ENCODE results near the gene RIC1. TPM values are rescaled to one million over a fixed set of nuclear protein-coding genes. Genes with fewer than 3 reads are reported as not detected.
"Not testable (repeated sequence)": the region's sequence is repeated elsewhere in the genome, so short reads cannot be mapped to it uniquely, and the experiment has no call there.

RIC1 gene
- total and polyA plus RNA-seq, 8 donors, result 21.5 to 32.9 (median 30.7) TPM

DNA sequence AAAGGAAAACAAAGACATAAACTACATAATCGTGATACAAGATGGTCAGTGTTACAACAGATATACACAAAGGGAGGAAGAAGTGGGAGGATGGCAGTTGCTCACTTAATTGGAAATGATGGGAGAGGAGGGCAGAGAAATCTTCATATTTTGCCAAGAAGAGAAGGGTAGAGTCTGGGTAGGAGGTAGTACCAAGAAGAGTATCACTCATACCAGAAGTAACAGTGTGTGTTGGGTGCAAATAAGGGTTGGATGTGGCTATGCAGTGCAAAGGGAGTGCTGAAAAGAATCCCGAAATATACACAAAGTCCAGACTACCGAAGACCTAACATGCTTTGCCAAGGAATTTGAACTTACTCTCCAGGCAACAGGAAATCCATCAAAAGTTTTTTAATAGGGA, 163.0 kb downstream of the RIC1 start:
- Histone ChIP-seq H3K4me1 (peaks cover 0 to 8% of the 10 kb centered on the region in 2 donors), H3K36me3 (peaks cover 0 to 12% of the 10 kb centered on the region in 2 donors), H3K4me3 (no peak overlapping the region), H3K27me3 (no peaks in the 10 kb centered on the region), H3K27ac (no peak overlapping the region), H3K9me3 (no peaks in the 10 kb centered on the region)
- DNase-seq, result no peak
- intact Hi-C loops (cut with DNase I), result no loop called here
- no peak for ATAC-seq
- TF ChIP-seq, protein P1, sequence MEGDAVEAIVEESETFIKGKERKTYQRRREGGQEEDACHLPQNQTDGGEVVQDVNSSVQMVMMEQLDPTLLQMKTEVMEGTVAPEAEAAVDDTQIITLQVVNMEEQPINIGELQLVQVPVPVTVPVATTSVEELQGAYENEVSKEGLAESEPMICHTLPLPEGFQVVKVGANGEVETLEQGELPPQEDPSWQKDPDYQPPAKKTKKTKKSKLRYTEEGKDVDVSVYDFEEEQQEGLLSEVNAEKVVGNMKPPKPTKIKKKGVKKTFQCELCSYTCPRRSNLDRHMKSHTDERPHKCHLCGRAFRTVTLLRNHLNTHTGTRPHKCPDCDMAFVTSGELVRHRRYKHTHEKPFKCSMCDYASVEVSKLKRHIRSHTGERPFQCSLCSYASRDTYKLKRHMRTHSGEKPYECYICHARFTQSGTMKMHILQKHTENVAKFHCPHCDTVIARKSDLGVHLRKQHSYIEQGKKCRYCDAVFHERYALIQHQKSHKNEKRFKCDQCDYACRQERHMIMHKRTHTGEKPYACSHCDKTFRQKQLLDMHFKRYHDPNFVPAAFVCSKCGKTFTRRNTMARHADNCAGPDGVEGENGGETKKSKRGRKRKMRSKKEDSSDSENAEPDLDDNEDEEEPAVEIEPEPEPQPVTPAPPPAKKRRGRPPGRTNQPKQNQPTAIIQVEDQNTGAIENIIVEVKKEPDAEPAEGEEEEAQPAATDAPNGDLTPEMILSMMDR (IDR thresholded peaks at IDR 0.05), result no peak

DNA sequence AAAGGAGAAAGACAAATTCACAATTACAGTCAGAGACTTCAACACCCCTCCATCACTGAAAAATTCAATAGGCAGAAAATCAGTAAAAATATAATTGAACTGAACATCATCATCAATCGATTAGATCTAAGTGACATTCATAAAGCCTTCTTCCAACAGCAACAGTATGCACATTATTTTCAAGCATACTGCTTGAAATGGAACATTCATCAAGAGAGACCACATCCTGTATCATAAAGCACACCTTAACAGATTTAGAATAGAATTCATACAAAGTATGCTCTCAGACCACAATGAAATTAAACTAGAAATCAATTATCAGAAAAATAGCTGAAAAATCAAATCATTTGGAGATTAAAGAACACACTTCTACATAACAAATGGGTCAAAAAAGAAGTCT, 164.9 kb downstream of the RIC1 start:
- Histone ChIP-seq H3K9me3 (no peaks in the 10 kb centered on the region), H3K36me3 (peaks cover 0 to 22% of the 10 kb centered on the region in 2 donors), H3K4me1 (no peaks in the 10 kb centered on the region), H3K27me3 (no peaks in the 10 kb centered on the region), H3K27ac (no peak overlapping the region), H3K4me3 (no peak overlapping the region)
- ATAC-seq (no peak), DNase-seq (no peak)
- TF ChIP-seq, protein P1 (IDR thresholded peaks at IDR 0.05), result no peak
- intact Hi-C loops (cut with DNase I), result no loop called here

DNA sequence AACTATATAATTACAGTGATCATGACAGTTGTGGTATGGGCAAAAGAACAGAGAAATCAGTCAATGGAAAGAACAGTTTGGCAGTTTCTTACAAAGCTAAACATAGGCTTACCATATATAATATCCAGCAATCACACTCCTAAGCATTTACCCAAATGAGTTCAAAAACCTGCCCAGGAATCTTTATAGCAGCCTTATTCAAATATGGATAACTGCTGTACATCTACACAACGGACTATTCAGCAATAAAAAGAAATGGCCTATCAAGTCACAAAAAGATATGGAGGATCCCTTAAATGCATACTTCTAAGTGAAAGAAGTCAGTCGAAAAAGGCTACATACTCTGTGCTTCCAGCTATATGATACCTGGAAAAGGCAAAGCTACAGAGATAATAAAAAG, 167.4 kb downstream of the RIC1 start:
- DNase-seq (no peak), ATAC-seq (no peak)
- no peaks in the 10 kb centered on the region for H3K27me3 ChIP-seq
- H3K36me3 ChIP-seq, result peaks cover 0 to 21% of the 10 kb centered on the region in 2 donors
- intact Hi-C loops (cut with DNase I), result no loop called here
- TF ChIP-seq, protein P1 (IDR thresholded peaks at IDR 0.05), result no peak
- no peak overlapping the region for H3K4me3 ChIP-seq
- H3K9me3 ChIP-seq, result no peaks in the 10 kb centered on the region
- no peaks in the 10 kb centered on the region for H3K4me1 ChIP-seq
- no peak overlapping the region for H3K27ac ChIP-seq

DNA sequence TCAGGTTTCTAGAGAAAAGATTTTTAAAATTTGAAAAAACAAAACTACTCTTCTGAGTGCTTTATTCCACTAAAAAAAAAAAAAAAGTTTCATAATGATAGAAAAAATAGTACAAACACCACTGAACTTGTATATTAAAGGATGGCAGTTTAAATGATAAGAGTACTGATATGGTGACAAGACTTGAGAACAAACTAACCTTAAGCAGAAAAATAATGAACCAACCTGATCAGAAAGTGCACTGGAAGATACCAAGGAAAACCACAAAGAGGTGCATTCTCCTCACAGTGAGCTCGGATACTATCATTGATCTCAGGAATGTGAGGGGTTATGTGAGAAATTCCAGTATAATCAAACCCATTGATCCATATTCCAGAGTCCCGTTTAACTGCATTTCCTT, 169.7 kb downstream of the RIC1 start:
- no peaks in the 10 kb centered on the region for H3K27me3 ChIP-seq
- H3K4me1 ChIP-seq, result no peaks in the 10 kb centered on the region
- TF ChIP-seq, protein P1 (IDR thresholded peaks at IDR 0.05), result no peak
- no peaks in the 10 kb centered on the region for H3K9me3 ChIP-seq
- H3K27ac ChIP-seq, result no peak overlapping the region
- DNase-seq, result no peak
- peaks cover 0 to 18% of the 10 kb centered on the region in 2 donors for H3K36me3 ChIP-seq
- no peak for ATAC-seq
- intact Hi-C loops (cut with DNase I), result no loop called here
- no peak overlapping the region for H3K4me3 ChIP-seq

DNA sequence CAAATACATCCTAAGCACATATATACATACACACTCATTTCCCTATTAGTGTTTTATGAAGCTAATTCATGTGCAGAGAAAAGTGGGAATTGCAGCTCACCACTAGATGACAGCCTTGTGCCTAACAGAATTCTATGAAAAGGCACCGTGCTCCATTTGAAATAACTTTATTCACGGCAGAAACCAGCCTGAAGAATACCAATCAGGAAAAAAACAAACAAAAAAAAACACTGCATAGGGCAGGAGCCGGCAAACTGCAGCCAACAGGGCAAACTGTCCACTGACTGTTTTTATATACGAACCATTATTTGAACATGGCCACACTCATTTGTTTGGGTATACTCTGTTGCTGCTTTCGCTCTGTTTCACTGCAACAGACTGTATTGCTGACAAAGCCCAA, 170.4 kb downstream of the RIC1 start:
- H3K4me3 ChIP-seq, result no peak overlapping the region
- peak in 2 of 4 donors; percentile 12 to 46 for DNase-seq
- no peaks in the 10 kb centered on the region for H3K4me1 ChIP-seq
- peaks cover 0 to 18% of the 10 kb centered on the region in 2 donors for H3K36me3 ChIP-seq
- TF ChIP-seq, protein P1 (IDR thresholded peaks at IDR 0.05), result peak; percentile 10 to 66
- intact Hi-C loops (cut with DNase I), result no loop called here
- ATAC-seq, result peak; percentile 76
- no peak overlapping the region for H3K27ac ChIP-seq
- H3K27me3 ChIP-seq, result no peaks in the 10 kb centered on the region
- H3K9me3 ChIP-seq, result no peaks in the 10 kb centered on the region

DNA sequence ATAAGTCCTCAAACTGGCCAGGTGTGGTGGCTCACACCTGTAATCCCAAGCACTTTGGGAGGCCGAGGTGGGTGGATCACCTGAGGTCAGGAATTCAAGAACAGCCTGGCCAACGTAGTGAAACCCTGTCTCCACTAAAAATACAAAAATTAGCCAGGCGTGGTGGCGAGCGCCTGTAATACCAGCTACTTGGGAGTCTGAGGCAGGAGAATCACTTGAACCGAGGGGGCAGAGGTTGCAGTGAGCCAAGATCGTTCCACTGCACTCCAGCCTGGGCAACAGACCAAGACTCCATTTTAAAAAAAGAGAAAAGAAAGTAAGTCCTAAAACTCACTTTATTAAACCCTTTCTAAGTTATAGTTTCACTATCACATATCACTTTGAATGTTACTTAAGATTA, 171.5 kb downstream of the RIC1 start:
- DNase-seq; H3K27ac ChIP-seq; H3K9me3 ChIP-seq; H3K4me1 ChIP-seq; intact Hi-C loops (cut with DNase I); H3K27me3 ChIP-seq; ATAC-seq; H3K4me3 ChIP-seq: not testable (repeated sequence)
- H3K36me3 ChIP-seq, result peaks cover 0 to 21% of the 10 kb centered on the region in 2 donors

Measured in left lung (tissue), 10 donors.